Esophagus squamous epithelium (tissue), 5 donors: ENCODE results near the gene DLK1. TPM values are rescaled to one million over a fixed set of nuclear protein-coding genes. Genes with fewer than 3 reads are reported as not detected.

ENCODE experiments used
- DNase-seq: peaks from one replicate; lab custom pipeline; 2025; lab: John Stamatoyannopoulos, UW
- H3K27ac ChIP-seq, 4 donors: fragments of 200-600 bp; sonication (generic); one replicate each; pipeline ENCODE4 v1.5.1; 2016 to 2019; ENCODE audit warnings: mild to moderate bottlenecking in 1 of 4
- H3K27me3 ChIP-seq, 4 donors: fragments of 200-600 bp; sonication (generic); 1 replicate in 3 of 4; 2 replicates in 1 of 4; pipeline versions ENCODE4 v1.5.1 to v1.6.0; 2017 to 2021; ENCODE audit warnings: antibody characterized with exemption in 1 of 4
- H3K36me3 ChIP-seq, 3 donors: fragments of 200-600 bp; sonication (generic); one replicate each; pipeline ENCODE4 v1.5.1; 2016 to 2019
- H3K4me1 ChIP-seq, 3 donors: fragments of 200-600 bp; sonication (generic); one replicate each; pipeline ENCODE4 v1.5.1; 2017 to 2019
- H3K4me3 ChIP-seq, 4 donors: fragments of 200-600 bp; sonication (generic); 1 replicate in 3 of 4; 2 replicates in 1 of 4; pipeline ENCODE4 v1.5.1; 2016 to 2019; ENCODE audit warnings: mild to moderate bottlenecking in 2 of 4, moderate library complexity in 1 of 4
- H3K9me3 ChIP-seq, 3 donors: fragments of 200-600 bp; sonication (generic); one replicate each; pipeline ENCODE4 v1.5.1; 2016 to 2019
- CTCF ChIP-seq, 6 experiments: fragments of 450-650 bp in 4 of 6; fragments of 200-600 bp in 2 of 6; sonication (generic) in 2 of 6; IDR thresholded peaks; one replicate each; pipeline ENCODE4 v1.5.1; 2016 to 2019; ENCODE audit warnings: antibody characterized with exemption in 6 of 6, mild to moderate bottlenecking in 4 of 6, moderate library complexity in 4 of 6
- POLR2A ChIP-seq, 4 donors: fragments of 450-650 bp; IDR thresholded peaks; one replicate each; pipeline ENCODE4 v1.6.1; 2017; ENCODE audit warnings: antibody characterized with exemption in 4 of 4, mild to moderate bottlenecking in 4 of 4, moderate library complexity in 3 of 4
- WGBS, 2 donors: methylation state at CpG; one replicate each; pipeline ENCODE4 v1.1.5; 2018; 5-methylcytosine and 5-hydroxymethylcytosine counted together
- intact Hi-C: fragments of 100-400 bp; cut with DNase I; formaldehyde crosslinking; loops from one replicate; pipeline ENCODE4 v1.15.0; 2022
- total RNA-seq, 4 donors: library from RNA; depleted of rRNA; stranded (reverse); fragments of >200 nt; gene quantifications; one replicate each; pipeline ENCODE4 v1.1.0, GENCODE V29; 2016
- donor health status: DM: yes; HTN: yes; CAD: no.

Gene DLK1
- total RNA-seq, 4 donors from 2014 or later = not detected

DNA sequence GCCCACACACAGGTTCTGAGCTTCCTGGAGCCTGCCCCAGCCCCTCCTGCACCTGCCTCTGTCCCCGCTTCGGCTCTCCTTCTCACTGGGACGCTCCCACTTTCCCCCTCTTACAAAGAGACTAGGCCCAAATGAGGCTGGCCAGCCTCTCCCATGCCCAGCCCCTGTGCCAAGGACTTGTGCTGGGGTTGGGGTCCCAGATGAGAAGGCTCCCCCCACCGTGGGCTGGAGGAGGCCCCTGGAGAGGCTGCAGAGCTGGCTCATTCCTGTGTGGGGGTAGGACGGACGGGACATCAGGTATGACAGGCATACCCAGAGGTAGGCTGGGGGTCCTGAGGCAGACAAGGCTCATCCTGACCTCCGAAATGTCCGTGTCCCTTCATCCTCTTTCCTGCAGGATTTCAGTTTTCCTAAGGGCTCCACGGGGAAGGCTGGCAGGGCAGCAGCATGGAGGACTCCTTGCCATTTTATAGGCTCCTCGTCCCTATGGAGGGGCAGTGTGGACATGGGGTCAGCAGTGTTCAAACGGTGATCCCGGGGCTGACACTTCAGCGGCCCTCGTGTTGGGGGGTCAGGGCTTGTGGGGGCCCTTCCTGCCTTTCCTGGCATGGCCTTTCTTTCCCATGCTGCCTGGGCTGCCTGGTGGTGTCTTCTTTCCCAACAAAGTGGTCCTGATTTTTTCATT is 50.1 kb downstream of the DLK1 start:
- Histone ChIP-seq H3K27ac (no peak overlapping the region), H3K36me3 (no peaks in the 10 kb centered on the region), H3K9me3 (no peaks in the 10 kb centered on the region), H3K4me1 (peaks cover 0 to 3% (median 0%) of the 10 kb centered on the region in 3 donors), H3K27me3 (peaks cover 0 to 35% (median 0%) of the 10 kb centered on the region in 4 donors), H3K4me3 (no peak overlapping the region)
- WGBS, 2 donors = 68 to 79% methylated on average over 4 to 6 of the region's 14 CpGs
- TF ChIP-seq POLR2A (IDR thresholded peaks at IDR 0.05) = no peak
- TF ChIP-seq CTCF (IDR thresholded peaks at IDR 0.05) = no peak
- DNase-seq = no peak
- intact Hi-C loops = no loop called here

GRCh38 chr14:100777366-100777817 is 50.7 kb downstream of the DLK1 start:
- WGBS, 2 donors = 88 to 96% methylated on average over 11 of the region's 11 CpGs
- H3K4me3 ChIP-seq = no peak overlapping the region
- TF ChIP-seq POLR2A (IDR thresholded peaks at IDR 0.05) = no peak
- no peak for TF ChIP-seq CTCF (IDR thresholded peaks at IDR 0.05)
- no peak for DNase-seq
- H3K36me3 ChIP-seq = no peaks in the 10 kb centered on the region
- H3K27ac ChIP-seq = no peak overlapping the region
- H3K27me3 ChIP-seq = peaks cover 0 to 29% (median 0%) of the 10 kb centered on the region in 4 donors
- intact Hi-C loops = no loop called here
- peaks cover 0 to 3% (median 0%) of the 10 kb centered on the region in 3 donors for H3K4me1 ChIP-seq
- no peaks in the 10 kb centered on the region for H3K9me3 ChIP-seq

DNA sequence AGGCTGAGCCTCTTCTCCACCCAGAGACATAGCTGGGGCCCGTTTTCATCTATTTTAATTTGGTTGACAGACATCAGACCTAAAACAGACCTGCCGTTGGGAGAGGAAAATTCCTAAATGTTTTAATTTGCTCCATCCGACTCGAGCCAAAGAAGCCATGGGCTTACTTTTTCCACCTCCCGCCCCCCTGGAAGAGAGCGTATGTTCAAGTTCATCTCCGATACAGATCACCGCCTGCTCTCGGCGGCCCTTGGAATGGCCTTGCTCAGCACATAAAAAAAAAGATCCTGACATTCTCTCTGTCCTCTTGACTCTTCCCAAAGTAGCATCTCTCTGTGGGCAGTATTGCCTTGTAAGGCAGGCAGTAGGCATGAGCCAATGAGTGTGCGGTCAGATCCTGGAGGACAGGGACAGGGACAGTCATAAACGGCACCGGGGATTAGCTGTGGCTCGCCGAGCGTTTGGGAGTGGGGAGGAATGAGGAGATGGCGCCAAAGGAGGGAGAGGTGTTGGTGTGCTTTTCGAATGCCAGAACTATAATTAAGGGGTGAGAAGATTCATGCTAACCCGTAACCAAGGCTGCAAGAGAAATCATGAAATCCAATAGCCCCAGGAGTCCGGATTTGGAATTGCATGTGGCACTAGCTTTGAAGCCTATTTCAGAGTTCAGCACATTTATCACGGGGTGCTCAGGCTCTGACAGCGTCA is 51.3 kb downstream of the DLK1 start:
- 81 to 86% methylated on average over 22 of the region's 22 CpGs for WGBS, 2 donors
- intact Hi-C loops = no loop called here
- H3K36me3 ChIP-seq = no peaks in the 10 kb centered on the region
- H3K27me3 ChIP-seq = peaks cover 0 to 23% (median 0%) of the 10 kb centered on the region in 4 donors
- H3K4me1 ChIP-seq = peaks cover 0 to 3% (median 0%) of the 10 kb centered on the region in 3 donors
- H3K27ac ChIP-seq = no peak overlapping the region
- DNase-seq = no peak
- H3K4me3 ChIP-seq = no peak overlapping the region
- H3K9me3 ChIP-seq = no peaks in the 10 kb centered on the region
- no peak for TF ChIP-seq CTCF (IDR thresholded peaks at IDR 0.05)
- no peak for TF ChIP-seq POLR2A (IDR thresholded peaks at IDR 0.05)

DNA sequence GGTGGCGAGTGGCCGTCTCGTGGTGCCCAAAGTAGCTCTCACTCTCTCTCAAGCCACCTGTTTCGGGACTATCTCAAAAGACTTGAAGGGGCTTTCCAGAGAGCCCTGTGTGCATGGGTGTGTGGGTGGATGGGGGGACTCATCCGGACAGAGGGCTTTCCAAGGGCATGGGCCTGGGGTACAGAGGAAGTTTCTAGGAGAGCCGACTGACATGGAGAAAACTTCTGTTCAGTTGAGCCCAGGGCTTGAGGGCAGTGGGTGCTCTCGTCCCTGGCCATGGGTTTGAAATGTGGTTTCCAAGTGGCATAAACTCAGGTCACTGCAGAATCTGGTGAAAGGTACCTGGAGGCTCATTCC is 51.8 kb downstream of the DLK1 start:
- H3K27ac ChIP-seq = no peak overlapping the region
- peaks cover 0 to 19% (median 0%) of the 10 kb centered on the region in 4 donors for H3K27me3 ChIP-seq
- H3K4me1 ChIP-seq = peaks cover 0 to 4% (median 0%) of the 10 kb centered on the region in 3 donors
- TF ChIP-seq POLR2A (IDR thresholded peaks at IDR 0.05) = no peak
- no peak for TF ChIP-seq CTCF (IDR thresholded peaks at IDR 0.05)
- H3K9me3 ChIP-seq = no peaks in the 10 kb centered on the region
- no peak overlapping the region for H3K4me3 ChIP-seq
- no peaks in the 10 kb centered on the region for H3K36me3 ChIP-seq
- intact Hi-C loops = no loop called here
- no peak for DNase-seq
- 83 to 90% methylated on average over 2 to 4 of the region's 7 CpGs for WGBS, 2 donors
